GM18507 (cell line): Measurements from ENCODE around the gene HAND2.

Experiments used
- DNase-seq: peaks from one replicate; pipeline ENCODE4 v3.0.0; 2011; ENCODE audit warnings: low read depth; ENCODE audit not compliant: insufficient read length; ENCODE audit errors: extremely low spot score
- FAIRE-seq: peaks from 2 replicates; lab custom pipeline; 2011; peaks lifted over from hg19 to GRCh38; lab: Jason Lieb, UNC

HAND2 gene

GRCh38 chr4:173522160-173522950 lies 7.7 kb downstream of the HAND2 start:
- DNase-seq, result no peak
- FAIRE-seq, result no peak

- no peak for DNase-seq
- FAIRE-seq, result no peak
Measured at GRCh38 chr4:173521467-173522159, 8.4 kb downstream of the HAND2 start.

DNA sequence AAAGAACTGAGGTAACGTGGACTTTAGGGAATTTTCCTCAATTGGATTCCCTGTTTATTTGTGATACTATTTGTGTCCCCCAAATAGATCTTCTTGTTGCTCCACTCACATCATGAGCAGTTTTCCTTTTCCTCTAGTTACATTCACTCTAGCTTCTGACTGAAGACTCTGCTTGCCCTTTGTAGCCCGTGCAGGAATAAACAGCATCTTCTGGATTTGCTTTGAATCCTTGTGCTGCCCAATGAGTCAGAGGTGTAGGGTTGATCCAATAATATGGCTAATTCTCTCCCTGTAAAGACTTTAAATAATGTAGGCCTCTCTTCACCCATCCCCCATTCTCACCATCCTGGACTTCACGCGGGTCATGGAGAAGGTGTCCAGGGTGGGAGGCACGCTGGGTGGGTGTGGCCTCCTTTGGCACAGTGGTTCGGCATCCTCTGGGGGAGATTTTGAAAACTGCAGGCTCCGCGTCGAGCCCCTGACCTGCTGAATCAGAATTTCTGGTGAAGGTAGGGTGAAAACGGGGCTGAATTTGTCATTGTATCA lies 9.0 kb downstream of the HAND2 start:
- FAIRE-seq, result no peak

GRCh38 chr4:173519111-173520101 lies 10.6 kb downstream of the HAND2 start:
- FAIRE-seq (no peak), DNase-seq (no peak)

More for the DNA sequence above, 9.0 kb downstream of the HAND2 start:
- DNase-seq, result no peak

DNA sequence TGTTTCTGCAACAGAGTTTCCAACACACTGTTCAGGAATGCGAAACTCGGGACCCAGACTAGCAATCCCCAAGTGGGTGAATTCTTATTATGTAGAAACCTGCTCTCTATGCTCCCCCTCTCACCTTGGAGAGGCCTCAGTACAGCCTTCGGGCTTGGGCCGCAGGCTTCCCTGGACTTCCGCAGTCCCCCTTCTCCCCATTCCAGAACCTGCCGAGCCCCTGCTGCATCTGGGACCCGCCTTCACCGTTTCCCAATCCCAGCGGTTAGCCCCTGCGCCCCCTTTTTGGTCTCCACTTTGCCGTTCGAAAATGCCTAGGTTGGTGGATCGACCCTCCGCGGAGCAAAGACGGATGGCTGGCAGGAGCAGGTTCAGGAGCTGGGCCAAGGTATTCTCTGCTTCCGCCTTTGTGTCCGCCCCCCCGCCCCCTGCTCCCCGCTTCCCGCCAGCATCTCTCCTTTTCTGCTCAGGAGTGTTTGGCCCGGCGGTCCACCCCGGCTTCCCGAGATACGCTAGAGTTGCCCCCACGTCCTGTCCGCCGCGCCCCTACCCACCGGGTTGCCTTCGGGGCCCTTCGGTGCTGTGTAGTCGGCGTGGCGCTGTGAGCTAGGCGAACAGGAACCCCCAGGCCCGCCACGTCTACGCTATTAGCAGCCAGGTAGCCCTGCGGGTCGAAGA lies 11.5 kb downstream of the HAND2 start:
- no peak for FAIRE-seq
- no peak for DNase-seq

- no peak for FAIRE-seq
- DNase-seq, result no peak
Measured at GRCh38 chr4:173517781-173518424, 12.1 kb downstream of the HAND2 start.

DNA sequence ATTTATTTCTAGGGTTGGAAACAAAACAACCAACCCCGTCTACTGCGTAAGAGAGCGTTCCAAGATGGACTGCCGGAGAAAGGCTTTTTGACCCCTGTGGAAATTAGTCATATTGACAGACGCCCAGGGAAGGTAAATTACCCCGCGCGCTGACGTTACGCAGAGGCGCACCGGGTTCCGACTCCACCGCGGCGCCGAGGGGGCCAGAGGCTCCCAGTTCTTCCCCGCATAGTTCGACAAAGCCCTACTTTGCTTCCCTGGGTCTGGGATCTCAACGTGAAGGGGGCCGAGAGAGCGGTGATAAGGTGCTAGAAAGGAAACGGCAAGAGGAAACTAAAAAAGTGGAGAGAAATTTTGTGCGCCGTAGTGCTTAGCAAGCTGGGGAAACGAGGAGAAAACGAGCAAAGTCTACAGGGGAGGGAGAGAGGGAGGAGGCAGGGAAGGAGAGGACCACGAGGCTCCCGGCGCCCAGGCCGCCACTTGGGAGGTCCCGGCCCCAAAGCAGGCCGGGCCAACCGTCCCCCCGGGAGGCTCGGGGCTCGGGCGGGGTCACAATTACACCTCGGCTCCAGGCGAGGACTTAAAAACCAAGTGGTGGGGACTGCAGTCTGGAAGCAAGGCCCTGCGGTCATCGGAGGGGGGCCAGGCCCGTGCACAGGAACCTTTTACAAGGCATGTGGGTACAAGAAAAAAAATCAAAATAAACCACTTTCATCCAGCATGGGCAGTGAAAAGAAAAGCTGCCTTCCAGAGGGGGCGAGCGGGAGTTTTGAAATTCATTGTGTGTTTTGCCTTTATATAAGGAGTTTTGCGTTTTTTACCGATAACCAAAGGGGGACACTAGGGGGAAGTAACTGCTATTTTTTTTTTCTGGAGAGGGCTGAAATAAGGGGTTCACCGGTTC lies 13.2 kb downstream of the HAND2 start:
- FAIRE-seq (no peak), DNase-seq (no peak)

DNA sequence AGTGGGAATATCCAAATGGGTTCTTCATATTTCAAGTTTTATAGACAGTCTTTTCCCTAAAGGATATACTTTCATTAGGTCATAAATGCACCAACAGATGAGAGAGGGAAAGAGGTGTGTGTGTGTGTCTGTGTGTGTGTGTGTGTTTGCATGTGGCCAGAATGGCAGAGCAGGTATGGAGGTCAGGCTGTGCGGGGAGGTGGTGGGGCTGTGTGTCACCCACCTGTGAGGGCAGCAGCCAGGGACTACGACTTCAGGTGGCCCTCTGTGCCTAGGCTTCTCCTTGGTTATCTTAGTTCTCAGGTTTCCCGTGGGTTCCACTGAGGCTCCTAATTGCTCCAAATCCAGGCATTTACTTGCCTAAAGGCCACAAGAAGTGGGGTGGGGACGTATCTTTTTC lies 14.6 kb downstream of the HAND2 start:
- DNase-seq (no peak), FAIRE-seq (no peak)

GRCh38 chr4:173514641-173515217 lies 15.3 kb downstream of the HAND2 start:
- FAIRE-seq, result no peak
- DNase-seq, result no peak

- DNase-seq (no peak), FAIRE-seq (no peak)
Measured at GRCh38 chr4:173513651-173514050, 16.4 kb downstream of the HAND2 start.

DNA sequence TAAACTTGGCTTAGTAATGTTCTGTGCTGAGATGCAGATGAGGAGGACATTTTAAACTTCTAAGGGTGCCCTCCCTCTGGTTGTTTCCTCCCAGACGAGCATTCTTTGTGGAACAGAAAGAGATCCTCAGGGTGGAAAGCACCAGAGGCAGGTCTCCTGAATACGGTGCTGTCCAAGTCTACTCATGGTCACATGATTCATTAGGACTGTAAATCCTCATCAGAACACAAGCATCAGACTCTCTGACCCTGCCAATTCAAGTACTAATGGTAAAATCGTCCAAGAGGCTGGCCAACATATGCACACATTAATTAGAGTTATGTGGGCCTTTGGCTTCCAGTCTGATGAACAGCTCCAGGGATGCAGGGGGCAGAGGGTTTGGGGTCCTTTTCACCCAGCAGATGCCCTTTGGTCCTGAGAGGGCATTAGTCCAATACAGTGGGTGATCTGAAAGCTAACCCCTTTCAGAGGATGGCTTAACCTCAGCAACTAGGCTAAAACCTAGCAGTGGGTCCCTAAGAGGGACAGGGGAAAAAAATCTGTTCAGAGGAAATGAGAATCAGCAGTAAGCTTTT lies 18.2 kb downstream of the HAND2 start:
- FAIRE-seq, result no peak
- no peak for DNase-seq

- DNase-seq (no peak), FAIRE-seq (no peak)
Measured at GRCh38 chr4:173509036-173510001, 20.7 kb downstream of the HAND2 start.

DNA sequence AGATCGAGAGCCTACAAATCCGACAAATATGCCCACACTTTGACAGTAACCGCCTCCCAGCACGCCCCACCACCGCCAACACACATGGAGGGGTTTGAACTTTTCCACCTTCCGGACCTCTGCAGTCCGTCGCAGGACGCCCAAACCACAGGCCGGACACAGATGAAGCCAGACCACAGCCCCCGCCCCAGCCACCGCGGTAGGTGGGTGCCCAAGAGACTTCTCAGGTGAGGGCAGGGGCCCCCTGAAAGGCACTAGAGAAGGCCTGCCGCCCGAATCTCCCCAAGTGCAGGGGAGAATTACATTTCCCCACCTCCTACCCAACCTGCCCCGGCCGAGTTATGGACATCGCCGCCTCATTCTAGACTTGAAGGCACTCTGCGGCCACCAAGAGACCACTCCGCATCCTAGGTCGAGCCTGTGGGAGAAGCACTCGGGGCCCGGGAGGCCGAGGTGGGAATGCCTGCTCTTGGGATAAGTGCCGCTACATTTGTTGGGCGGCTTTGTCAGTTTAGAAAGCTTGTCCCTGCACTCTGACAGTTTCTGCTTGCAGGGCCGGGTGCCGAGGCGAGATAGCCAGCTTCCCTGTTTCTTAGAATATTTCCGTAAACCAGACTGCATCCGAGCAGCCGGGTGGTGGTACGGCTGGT lies 21.5 kb downstream of the HAND2 start:
- FAIRE-seq, result no peak
- no peak for DNase-seq

DNA sequence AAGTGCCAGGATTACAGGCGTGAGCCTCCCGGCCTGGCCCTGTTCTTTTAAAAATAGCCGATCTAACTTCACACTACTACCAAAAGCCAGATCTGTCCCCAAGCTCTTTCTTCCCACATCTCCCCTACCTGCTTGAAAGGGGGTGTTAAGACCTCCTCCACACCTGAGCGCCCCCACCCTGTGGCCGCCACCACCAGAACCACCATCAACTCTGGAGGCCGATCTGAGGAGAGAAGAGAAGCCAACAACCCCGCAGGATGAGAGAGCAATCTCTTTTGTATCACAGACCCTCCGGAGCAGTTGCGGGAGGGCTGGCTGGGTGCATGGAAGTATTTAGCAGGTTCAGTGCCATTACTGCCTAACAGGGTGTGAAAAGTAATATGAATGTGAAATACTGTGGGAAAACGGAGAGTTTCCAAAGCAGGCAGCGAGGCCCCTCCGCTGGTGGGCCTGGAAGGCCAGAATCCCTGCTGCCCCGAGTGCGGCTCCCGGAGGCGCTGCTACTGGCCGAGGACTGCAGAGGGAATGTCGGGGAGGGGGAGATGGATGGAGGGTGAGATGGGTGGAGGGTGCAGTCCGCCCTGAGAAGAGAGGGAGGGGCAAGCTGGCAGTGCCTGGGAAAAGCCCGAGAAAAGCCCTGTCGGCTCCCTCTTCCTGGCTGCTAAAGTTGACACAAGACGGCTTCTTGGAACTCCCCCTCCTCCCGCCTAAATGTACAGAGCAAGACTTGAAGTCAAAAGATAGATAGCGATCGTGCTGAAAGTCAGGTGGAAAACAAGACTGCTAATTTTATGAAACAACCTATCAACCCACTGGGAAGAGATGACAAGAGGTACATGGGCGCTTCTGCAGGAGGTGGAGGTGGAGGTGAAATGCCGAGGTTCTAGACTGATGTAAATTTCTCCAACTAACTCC lies 22.3 kb downstream of the HAND2 start:
- no peak for DNase-seq

More for the DNA sequence above, 22.3 kb downstream of the HAND2 start:
- FAIRE-seq, result no peak
